Epithelial cell of esophagus (primary cell): ENCODE data around the gene ITSN1.

ENCODE experiments used
- DNase-seq: peaks from one replicate; pipeline ENCODE4 v3.0.0; 2010; ENCODE audit warnings: low read depth
- H3K4me3 ChIP-seq: 2 replicates; pipeline ENCODE4 v1.5.1; 2011; ENCODE audit warnings: mild to moderate bottlenecking, low read length, control low read depth
- TF ChIP-seq, protein P1 (sequence below): IDR thresholded peaks from 2 replicates; pipeline ENCODE4 v1.5.1; 2011; ENCODE audit warnings: low read depth, mild to moderate bottlenecking, low read length, control low read depth, inconsistent platforms; ENCODE audit not compliant: insufficient read depth; ENCODE audit errors: missing control alignments

The ITSN1 gene

DNA sequence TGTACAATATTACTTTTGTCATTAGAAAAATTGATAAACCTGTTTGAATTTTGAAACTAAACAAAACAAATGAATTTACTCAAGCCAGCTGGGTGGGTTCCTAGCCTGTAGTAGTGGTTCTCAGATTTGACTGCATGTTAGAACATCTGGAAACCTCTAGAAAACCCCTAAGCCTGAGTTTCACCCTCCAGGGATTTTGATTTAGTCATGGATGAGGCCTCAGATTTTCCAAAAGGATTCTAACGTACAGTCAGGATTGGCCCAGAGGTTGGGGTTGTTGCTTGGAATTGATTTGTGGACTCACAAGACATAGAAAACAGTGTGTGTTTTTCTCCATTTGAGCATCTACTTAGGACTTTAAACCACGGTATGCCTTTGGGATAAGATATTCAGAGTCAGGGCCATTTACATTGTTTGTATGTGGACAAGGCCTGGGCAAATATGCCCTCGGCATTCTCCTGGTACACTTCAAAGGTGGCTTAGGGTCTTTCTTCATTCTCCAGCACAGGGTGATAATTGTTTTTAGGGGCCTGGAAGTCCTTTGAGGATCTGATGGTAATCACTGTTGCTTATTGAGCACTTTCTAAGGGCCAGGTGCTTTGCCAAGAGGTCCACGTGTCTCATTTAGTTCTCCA, 230.7 kb downstream of the ITSN1 start:
- TF ChIP-seq, protein P1, sequence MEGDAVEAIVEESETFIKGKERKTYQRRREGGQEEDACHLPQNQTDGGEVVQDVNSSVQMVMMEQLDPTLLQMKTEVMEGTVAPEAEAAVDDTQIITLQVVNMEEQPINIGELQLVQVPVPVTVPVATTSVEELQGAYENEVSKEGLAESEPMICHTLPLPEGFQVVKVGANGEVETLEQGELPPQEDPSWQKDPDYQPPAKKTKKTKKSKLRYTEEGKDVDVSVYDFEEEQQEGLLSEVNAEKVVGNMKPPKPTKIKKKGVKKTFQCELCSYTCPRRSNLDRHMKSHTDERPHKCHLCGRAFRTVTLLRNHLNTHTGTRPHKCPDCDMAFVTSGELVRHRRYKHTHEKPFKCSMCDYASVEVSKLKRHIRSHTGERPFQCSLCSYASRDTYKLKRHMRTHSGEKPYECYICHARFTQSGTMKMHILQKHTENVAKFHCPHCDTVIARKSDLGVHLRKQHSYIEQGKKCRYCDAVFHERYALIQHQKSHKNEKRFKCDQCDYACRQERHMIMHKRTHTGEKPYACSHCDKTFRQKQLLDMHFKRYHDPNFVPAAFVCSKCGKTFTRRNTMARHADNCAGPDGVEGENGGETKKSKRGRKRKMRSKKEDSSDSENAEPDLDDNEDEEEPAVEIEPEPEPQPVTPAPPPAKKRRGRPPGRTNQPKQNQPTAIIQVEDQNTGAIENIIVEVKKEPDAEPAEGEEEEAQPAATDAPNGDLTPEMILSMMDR = no peak
- DNase-seq = no peak
- H3K4me3 ChIP-seq = no peak overlapping the region

DNA sequence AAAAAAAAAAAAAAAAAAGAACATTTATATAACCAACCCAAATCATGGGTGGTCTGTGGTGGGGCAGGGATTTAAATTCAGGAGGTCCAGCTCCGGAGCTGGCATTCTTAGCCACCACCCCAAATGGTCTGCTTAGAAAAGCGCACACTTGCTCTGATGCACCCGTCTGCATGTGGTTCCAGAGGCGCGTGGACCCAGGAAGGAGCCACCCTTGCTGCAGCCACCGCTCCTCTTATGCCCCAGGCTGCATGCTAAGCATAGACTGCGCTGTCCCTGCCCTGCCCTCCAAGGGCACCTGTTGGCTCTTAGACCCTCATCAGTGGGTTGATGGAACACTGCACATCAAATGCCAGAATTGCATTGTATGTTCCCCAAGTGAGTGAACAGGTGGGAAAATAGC, 231.9 kb downstream of the ITSN1 start:
- no peak overlapping the region for H3K4me3 ChIP-seq
- TF ChIP-seq, protein P1 = no peak
- DNase-seq = no peak

DNA sequence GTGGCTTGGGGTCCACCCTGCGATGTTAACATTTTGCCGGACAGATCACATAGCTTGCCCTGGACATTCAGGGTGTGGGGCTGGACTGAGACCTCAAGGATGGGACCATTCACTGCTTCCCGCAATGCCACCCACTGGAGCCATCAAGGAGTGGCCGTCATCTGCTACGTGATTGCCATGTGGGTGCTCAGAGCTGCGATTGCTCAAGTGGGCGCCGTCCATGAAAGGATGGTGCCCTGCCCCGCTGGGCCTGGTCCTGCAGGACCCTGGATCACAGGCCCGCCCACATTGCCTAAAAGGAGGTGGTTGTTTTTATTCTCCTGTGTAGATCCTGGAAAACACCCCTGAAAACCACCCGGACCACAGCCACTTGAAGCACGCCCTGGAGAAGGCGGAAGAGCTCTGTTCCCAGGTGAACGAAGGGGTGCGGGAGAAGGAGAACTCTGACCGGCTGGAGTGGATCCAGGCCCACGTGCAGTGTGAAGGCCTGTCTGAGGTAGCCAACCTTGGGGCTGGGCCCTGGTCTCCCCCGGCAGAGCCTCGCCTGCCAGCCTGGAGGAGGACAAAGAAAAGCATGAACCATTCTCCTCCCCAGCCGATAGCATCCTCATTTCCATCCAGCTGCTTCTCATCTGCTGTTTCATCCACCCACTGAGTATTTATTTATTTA, 232.9 kb downstream of the ITSN1 start:
- no peak overlapping the region for H3K4me3 ChIP-seq
- DNase-seq = no peak
- TF ChIP-seq, protein P1 = no peak

DNA sequence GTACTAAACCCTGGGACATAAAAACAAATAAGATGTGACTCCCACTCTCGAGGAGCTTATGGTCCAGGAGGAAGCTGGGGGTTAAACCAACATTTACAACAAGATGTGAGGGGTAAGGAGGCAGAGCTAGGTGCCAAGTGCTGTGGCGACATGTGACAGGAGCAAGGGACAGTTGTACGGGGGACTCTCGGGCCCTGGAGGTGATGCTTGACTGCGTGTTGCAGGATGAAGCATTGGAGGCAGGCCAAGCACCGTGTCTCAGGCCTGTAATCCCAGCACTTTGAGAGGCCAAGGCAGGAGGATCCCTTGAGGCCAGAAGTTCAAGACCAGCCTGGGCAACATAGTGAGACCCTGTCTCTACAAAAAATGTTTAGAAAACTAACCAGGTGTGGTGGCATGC, 236.5 kb downstream of the ITSN1 start:
- DNase-seq = no peak
- H3K4me3 ChIP-seq = no peak overlapping the region
- TF ChIP-seq, protein P1 = no peak

DNA sequence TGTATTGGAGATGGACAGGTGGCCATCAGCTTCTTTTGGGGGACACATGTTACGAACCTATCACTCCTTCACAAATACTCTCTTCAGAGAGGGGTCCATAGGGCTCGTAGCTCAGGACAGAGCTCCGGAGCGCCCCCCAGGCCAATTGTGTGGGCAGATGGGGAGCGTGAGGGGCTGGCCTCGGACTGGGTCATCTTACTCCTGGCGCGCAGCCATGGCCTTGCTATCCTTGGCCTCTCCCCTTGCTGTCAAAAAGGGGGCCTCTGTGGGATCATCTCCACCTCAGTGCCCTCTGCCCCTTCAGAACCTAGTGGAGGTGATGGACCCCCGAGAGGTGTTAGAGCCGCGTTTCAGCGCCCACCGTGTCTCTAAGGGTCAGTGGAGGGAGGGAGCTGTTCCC, 238.3 kb downstream of the ITSN1 start:
- TF ChIP-seq, protein P1 = no peak
- no peak for DNase-seq
- no peak overlapping the region for H3K4me3 ChIP-seq

DNA sequence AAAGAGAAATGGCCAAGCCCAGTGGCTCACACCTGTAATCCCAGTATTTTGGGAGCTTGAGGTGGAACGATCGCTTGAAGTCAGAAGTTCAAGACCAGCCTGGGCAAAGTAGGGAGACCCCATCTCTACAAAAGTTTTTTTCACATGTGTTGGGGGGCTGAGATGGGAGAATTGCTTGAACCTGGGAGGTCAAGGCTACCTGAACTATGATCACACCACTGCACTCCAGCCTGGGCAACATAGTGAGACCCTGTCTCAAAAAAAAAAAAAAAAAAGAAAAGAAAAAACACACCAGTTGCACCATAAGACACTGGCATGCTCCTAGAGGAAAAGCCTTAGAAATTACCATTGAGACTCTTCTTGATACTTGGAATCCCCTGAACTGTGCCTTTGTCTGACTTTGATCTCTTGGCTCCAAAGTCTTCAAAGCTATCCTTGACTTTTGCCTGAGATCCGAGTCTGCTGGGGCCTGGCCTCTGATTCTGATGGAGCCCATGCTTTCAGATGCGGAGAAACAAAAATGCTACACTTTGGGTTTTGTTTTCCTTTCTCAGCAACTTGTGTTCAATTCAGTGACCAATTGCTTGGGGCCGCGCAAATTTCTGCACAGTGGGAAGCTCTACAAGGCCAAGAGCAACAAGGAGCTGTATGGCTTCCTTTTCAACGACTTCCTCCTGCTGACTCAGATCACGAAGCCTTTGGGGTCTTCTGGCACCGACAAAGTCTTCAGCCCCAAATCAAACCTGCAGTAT, 239.6 kb downstream of the ITSN1 start:
- TF ChIP-seq, protein P1 = no peak
- no peak for DNase-seq
- no peak overlapping the region for H3K4me3 ChIP-seq
